PC-9 (cell line): ENCODE results near the gene MOV10L1.

ENCODE experiments used
- CTCF ChIP-seq: fragments of 200-600 bp; sonication (generic); conservative IDR thresholded peaks from 2 replicates; pipeline ENCODE4 v1.6.1; 2017; ENCODE audit warnings: mixed run types, antibody characterized with exemption, mild to moderate bottlenecking, moderate library complexity
- EZH2 ChIP-seq: fragments of 200-600 bp; sonication (generic); IDR thresholded peaks from 2 replicates; pipeline ENCODE4 v1.8.0; 2017; ENCODE audit warnings: antibody characterized with exemption, low read depth

- TF ChIP-seq EZH2 (no peak), CTCF (no peak)
Measured at GRCh38 chr22:50071432-50072166, 18.2 kb upstream of the MOV10L1 start.
